ENCODE data around the gene GADD45G.

- TF ChIP-seq CTCF (IDR thresholded peaks at IDR 0.05; ENCODE audit: low read depth, low read length, missing input control) (no peak), HNF4A (conservative IDR thresholded peaks at IDR 0.05) (no peak), MAX (IDR thresholded peaks at IDR 0.05) (no peak), RAD21 (IDR thresholded peaks at IDR 0.05) (no peak), NR2F2 (IDR thresholded peaks at IDR 0.05) (no peak), YY1 (IDR thresholded peaks at IDR 0.05) (no peak), EGR1 (IDR thresholded peaks at IDR 0.05; ENCODE audit: low read depth in 2 of 2) (no peak), ZBTB33 (IDR thresholded peaks at IDR 0.05) (no peak), HNF4G (IDR thresholded peaks at IDR 0.05) (no peak), TAF1 (conservative IDR thresholded peaks at IDR 0.05) (no peak)
- TF ChIP-seq, protein P1, sequence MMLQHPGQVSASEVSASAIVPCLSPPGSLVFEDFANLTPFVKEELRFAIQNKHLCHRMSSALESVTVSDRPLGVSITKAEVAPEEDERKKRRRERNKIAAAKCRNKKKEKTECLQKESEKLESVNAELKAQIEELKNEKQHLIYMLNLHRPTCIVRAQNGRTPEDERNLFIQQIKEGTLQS (IDR thresholded peaks at IDR 0.05): no peak
These were observed 34.1 kb downstream of the GADD45G start for GRCh38 chr9:89638893-89639292.
